Endothelial cell of umbilical vein (primary cell): ENCODE results near the gene NDST3. TPM values are rescaled to one million over a fixed set of nuclear protein-coding genes. Genes with fewer than 3 reads are reported as not detected.

ENCODE experiments used
- BruUV-seq: library from RNA; stranded (reverse); fragments of 400-500 nt; replicated peaks from 2 replicates; lab custom pipeline; 2021; lab: Mats Ljungman, UMichigan
- CTCF ChIA-PET: fragments of 300-600, 350-600 bp; sonication (Branson Sonifier 250); formaldehyde crosslinking; loops from one replicate; lab custom pipeline; 2021; ENCODE audit warnings: antibody characterized with exemption, inconsistent platforms; lab: Charles Lee
- POLR2A ChIA-PET: fragments of 300-600, 350-600 bp; sonication (Branson Sonifier 250); formaldehyde crosslinking; loops from one replicate; lab custom pipeline; 2021; ENCODE audit warnings: antibody characterized with exemption, inconsistent platforms; lab: Charles Lee
- DNase-seq: peaks from one replicate; pipeline ENCODE4 v3.0.0-alpha.2; 2011; ENCODE audit warnings: low read depth, low spot score
- FAIRE-seq: peaks from 2 replicates; lab custom pipeline; 2011; peaks lifted over from hg19 to GRCh38; lab: Jason Lieb, UNC
- H2AFZ ChIP-seq: 2 replicates; pipeline ENCODE4 v1.6.0; 2012; ENCODE audit warnings: low read depth, low read length, control low read depth, inconsistent platforms
- H3K27ac ChIP-seq: 2 replicates; pipeline ENCODE4 v1.5.1; 2011; ENCODE audit warnings: low read depth, mild to moderate bottlenecking, control low read depth, low read length, moderate library complexity; ENCODE audit not compliant: insufficient read depth
- H3K27me3 ChIP-seq, 2 experiments: 2 replicates each; pipeline versions ENCODE4 v1.6.0 to v1.6.1; 2011; ENCODE audit warnings: low read length in 2 of 2, mixed read lengths in 1 of 2; ENCODE audit not compliant: control insufficient read depth in 2 of 2, insufficient read depth in 2 of 2
- H3K36me3 ChIP-seq, 2 experiments: 2 replicates in 1 of 2; 3 replicates in 1 of 2; pipeline ENCODE4 v1.5.1; 2011; ENCODE audit warnings: low read length in 2 of 2, mild to moderate bottlenecking in 1 of 2, moderate library complexity in 1 of 2; ENCODE audit not compliant: control insufficient read depth in 2 of 2, insufficient read depth in 2 of 2; ENCODE audit errors: extremely low read depth in 1 of 2
- H3K4me1 ChIP-seq: 3 replicates; pipeline ENCODE4 v1.5.1; 2011; ENCODE audit warnings: mild to moderate bottlenecking, low read length; ENCODE audit not compliant: control insufficient read depth, insufficient read depth; ENCODE audit errors: extremely low read depth
- H3K4me2 ChIP-seq: 2 replicates; pipeline ENCODE4 v1.6.1; 2011; ENCODE audit warnings: low read length, control low read depth, mixed read lengths; ENCODE audit not compliant: insufficient read depth
- H3K4me3 ChIP-seq, 3 experiments: fragments of 200-600 bp in 1 of 3; sonication (generic), shearing (Covaris generic) in 1 of 3; replicated peaks in 1 of 3; 2 replicates each; pipeline ENCODE4 v1.5.1; 2011 to 2016; ENCODE audit warnings: control low read depth in 3 of 3, low read length in 3 of 3, mild to moderate bottlenecking in 2 of 3, inconsistent platforms in 1 of 3, low read depth in 1 of 3, moderate library complexity in 1 of 3; ENCODE audit not compliant: insufficient read depth in 1 of 3
- H3K79me2 ChIP-seq: 2 replicates; pipeline ENCODE4 v1.6.0; 2012; ENCODE audit warnings: low read length, inconsistent platforms; ENCODE audit not compliant: control insufficient read depth, insufficient read depth
- H3K9ac ChIP-seq: replicated peaks from 2 replicates; pipeline ENCODE3; 2011; ENCODE audit warnings: low read length, control low read depth; ENCODE audit not compliant: insufficient read depth; ENCODE audit errors: extremely low read depth
- H3K9me1 ChIP-seq: replicated peaks from 3 replicates; pipeline ENCODE4 v1.6.0; 2011; ENCODE audit warnings: mild to moderate bottlenecking, low read length; ENCODE audit not compliant: control insufficient read depth, insufficient read depth; ENCODE audit errors: extremely low read depth
- H3K9me3 ChIP-seq: replicated peaks from 2 replicates; pipeline ENCODE4 v1.5.1; 2012; ENCODE audit warnings: low read length, inconsistent platforms; ENCODE audit not compliant: control insufficient read depth, insufficient read depth
- H4K20me1 ChIP-seq: replicated peaks from 2 replicates; pipeline ENCODE3; 2011; ENCODE audit warnings: mild to moderate bottlenecking, low read length; ENCODE audit not compliant: control insufficient read depth, insufficient read depth; ENCODE audit errors: extremely low read depth
- FOS ChIP-seq: IDR thresholded peaks from 2 replicates; pipeline ENCODE4 v1.6.1; 2011; ENCODE audit warnings: mild to moderate bottlenecking, low read length, moderate library complexity, borderline replicate concordance; ENCODE audit not compliant: insufficient read depth
- GATA2 ChIP-seq: IDR thresholded peaks from 2 replicates; pipeline ENCODE4 v1.7.0; 2011; ENCODE audit warnings: low read depth, mild to moderate bottlenecking, moderate library complexity, mixed read lengths, low read length; ENCODE audit not compliant: insufficient read length, insufficient read depth
- JUN ChIP-seq: IDR thresholded peaks from 2 replicates; pipeline ENCODE4 v1.6.1; 2011; ENCODE audit warnings: borderline replicate concordance, low read depth; ENCODE audit not compliant: insufficient read length, insufficient read depth
- MAX ChIP-seq: IDR thresholded peaks from 2 replicates; pipeline ENCODE4 v1.6.1; 2011; ENCODE audit not compliant: insufficient read depth, insufficient read length
- POLR2A ChIP-seq: IDR thresholded peaks from 2 replicates; pipeline ENCODE4 v1.6.1; 2012; ENCODE audit warnings: low read depth, mild to moderate bottlenecking, control low read depth, low read length
- POLR2AphosphoS5 ChIP-seq: IDR thresholded peaks from 2 replicates; pipeline ENCODE4 v1.6.1; 2012; ENCODE audit warnings: low read depth, mild to moderate bottlenecking, control low read depth, low read length, moderate library complexity; ENCODE audit not compliant: insufficient read depth
- dilution Hi-C: fragments of 300-500 bp; cut with MboI; formaldehyde crosslinking; loops from one replicate; pipeline ENCODE4 v1.15.0; 2019; ENCODE audit warnings: low sequenced_read_pairs; ENCODE audit not compliant: extremely low pct_ligation_motif_present
- intact Hi-C: fragments of 100-400 bp; cut with micrococcal nuclease; formaldehyde crosslinking; loops from one replicate; pipeline ENCODE4 v1.10.0; 2022
- polyA plus RNA-seq, 4 experiments: library from polyadenylated mRNA; depleted of rRNA in 3 of 4; stranded (reverse) in 3 of 4; unstranded in 1 of 4; fragments of >200 nt; gene quantifications; 2 replicates each; pipeline versions ENCODE4 v1.2.1 to v1.2.3, GENCODE V29; 2011 to 2012; ENCODE audit warnings: missing spikeins in 1 of 4
- total RNA-seq: library from RNA; stranded (reverse); gene quantifications from 2 replicates; pipeline ENCODE4 v1.2.3, GENCODE V29; 2021
- TF ChIP-seq, protein P1 (sequence below), 2 donors: IDR thresholded peaks; 1 replicate in 1 of 2; 2 replicates in 1 of 2; pipeline ENCODE4 v1.5.1; 2011; ENCODE audit warnings: low read length in 2 of 2, mild to moderate bottlenecking in 2 of 2, moderate library complexity in 2 of 2, control low read depth in 1 of 2, inconsistent platforms in 1 of 2, low read depth in 1 of 2; ENCODE audit not compliant: insufficient read depth in 1 of 2; ENCODE audit errors: extremely low read depth in 1 of 2

Gene NDST3
- total and polyA plus RNA-seq, 2 donors (not counting 3 experiments of a cell fraction or from before 2014, with no cell fraction given) = 0.04 TPM; not detected in 1

DNA sequence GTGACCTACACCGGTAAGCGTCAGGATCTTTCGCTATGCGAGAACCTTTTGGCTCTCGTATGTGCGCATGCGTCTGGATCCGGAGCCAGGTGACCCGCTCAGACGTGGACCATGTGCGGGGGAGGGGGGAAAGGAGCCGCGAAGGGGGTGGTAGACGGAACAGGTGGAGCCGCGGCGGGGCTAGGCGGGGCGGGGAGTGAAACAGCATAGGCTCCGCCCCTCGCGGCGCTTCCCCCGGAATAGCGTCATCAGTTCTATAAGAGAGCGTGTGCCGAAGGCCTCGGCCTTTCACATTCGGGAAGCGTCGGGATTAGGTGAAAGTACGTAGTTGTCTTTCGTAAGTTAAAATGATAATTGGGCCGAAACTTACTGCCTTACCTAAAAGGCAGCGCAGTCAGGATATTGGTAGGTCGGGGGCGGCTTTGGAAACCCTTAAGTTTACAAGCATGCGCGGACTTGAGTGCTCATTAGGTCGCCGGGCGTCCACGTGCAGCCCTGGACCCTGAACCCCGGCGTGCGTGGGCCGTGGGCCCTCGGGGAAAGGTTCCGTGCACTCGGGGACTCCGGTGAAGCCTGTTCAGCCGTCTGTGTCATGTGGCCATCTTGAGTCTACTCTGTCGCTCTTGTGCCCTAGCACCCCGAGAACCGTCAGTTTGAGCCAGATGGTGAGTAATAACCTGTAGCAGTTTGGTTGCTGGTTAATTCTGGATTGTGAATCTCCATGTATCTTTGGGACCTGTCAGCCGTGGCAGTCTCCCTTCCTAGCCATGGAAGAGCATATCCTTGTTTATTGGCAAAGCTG lies 244.4 kb downstream of the NDST3 start:
- H2AFZ ChIP-seq = peak overlapping the region; percentile 91
- FAIRE-seq (peak; percentile 96), DNase-seq (peak; percentile 91)
- TF ChIP-seq POLR2A = peak; percentile 99
- no peak for TF ChIP-seq JUN
- TF ChIP-seq, protein P1, sequence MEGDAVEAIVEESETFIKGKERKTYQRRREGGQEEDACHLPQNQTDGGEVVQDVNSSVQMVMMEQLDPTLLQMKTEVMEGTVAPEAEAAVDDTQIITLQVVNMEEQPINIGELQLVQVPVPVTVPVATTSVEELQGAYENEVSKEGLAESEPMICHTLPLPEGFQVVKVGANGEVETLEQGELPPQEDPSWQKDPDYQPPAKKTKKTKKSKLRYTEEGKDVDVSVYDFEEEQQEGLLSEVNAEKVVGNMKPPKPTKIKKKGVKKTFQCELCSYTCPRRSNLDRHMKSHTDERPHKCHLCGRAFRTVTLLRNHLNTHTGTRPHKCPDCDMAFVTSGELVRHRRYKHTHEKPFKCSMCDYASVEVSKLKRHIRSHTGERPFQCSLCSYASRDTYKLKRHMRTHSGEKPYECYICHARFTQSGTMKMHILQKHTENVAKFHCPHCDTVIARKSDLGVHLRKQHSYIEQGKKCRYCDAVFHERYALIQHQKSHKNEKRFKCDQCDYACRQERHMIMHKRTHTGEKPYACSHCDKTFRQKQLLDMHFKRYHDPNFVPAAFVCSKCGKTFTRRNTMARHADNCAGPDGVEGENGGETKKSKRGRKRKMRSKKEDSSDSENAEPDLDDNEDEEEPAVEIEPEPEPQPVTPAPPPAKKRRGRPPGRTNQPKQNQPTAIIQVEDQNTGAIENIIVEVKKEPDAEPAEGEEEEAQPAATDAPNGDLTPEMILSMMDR (IDR thresholded peaks at IDR 0.05; ENCODE audit: extremely low read depth in 1 of 2, insufficient read depth in 1 of 2, low read depth in 1 of 2, low read length in 2 of 2) = no peak
- no peak for TF ChIP-seq GATA2
- peak; percentile 100 for TF ChIP-seq POLR2AphosphoS5
- peak; percentile 40 for TF ChIP-seq MAX
- TF ChIP-seq FOS = no peak
- no TSS peak for BruUV-seq
- POLR2A ChIA-PET = no interaction called here
- H3K27me3 ChIP-seq = peaks cover 6% of the 10 kb centered on the region in 2 experiments
- peaks cover 3 to 4% of the 10 kb centered on the region in 2 experiments for H3K36me3 ChIP-seq
- H3K4me1 ChIP-seq = peaks cover 13% of the 10 kb centered on the region
- H3K4me3 ChIP-seq = peak overlapping the region; percentile 89 to 99 (median 98)
- H3K9me1 ChIP-seq = no peaks in the 10 kb centered on the region
- H3K9me3 ChIP-seq = no peaks in the 10 kb centered on the region
- intact Hi-C loops (loop anchor here (5.0 to 10.0 kb wide), 2 partner anchors 406 to 1746 kb away; partner anchors contain the start of gene METTL14), dilution Hi-C loops (no loop called here)
- CTCF ChIA-PET = interaction anchor here (1.0 kb wide), 1 partner anchor 75 kb away, joined by 4 read pairs; no protein-coding TSS in a partner anchor
- H3K4me2 ChIP-seq = peak overlapping the region; percentile 95
- no peaks in the 10 kb centered on the region for H4K20me1 ChIP-seq
- peak overlapping the region; percentile 88 for H3K9ac ChIP-seq
- peaks cover 14% of the 10 kb centered on the region for H3K79me2 ChIP-seq
- peak overlapping the region; percentile 75 for H3K27ac ChIP-seq
